ENCODE measurements around the gene COL26A1. TPM values are rescaled to one million over a fixed set of nuclear protein-coding genes. Genes with fewer than 3 reads are reported as not detected.
A peak's percentile ranks its signal among the peaks of the same experiment; 100 is the strongest.
"Not testable (repeated sequence)": the region's sequence is repeated elsewhere in the genome, so short reads cannot be mapped to it uniquely, and the experiment has no call there.

The COL26A1 gene
- total RNA-seq, 1 experiment from 2014 or later, result not detected

DNA sequence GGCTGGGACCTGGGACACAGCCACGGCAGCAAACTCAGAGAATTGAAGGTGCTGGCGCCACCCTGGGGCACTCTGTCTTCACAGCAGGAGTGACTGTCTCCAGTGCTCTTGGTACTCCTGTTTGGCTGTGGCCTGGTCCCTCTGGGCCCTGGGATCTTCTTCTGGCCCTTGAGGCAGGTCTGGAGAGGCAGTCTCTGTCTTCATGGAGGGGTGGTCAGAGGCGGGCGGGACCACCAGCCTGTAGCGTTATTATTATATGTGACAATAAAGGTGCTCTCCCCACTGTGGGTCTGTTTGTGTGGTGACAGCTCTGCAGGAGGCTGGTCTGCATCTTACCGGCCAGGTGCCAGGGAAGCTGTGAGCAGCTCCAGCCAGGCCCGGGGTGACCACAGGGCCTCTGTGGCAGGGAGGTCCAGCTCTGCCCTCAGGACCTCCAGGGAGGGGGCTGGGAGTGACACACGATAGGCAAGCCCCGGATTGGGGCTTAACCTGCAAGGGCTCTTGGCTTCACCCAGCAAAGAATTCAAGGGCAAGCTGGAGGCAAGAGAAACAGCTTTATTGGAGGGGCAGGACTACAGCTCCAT lies 196.2 kb downstream of the COL26A1 start:
- Histone ChIP-seq H3K27me3 (ENCODE audit: low read length) (no peaks in the 10 kb centered on the region), H3K36me3 (ENCODE audit: insufficient read depth, low read length) (no peaks in the 10 kb centered on the region), H4K20me1 (ENCODE audit: insufficient read depth, low read depth, low read length) (no peaks in the 10 kb centered on the region), H2AFZ (ENCODE audit: low read length) (no peak overlapping the region), H3K9me3 (ENCODE audit: low read length) (no peaks in the 10 kb centered on the region), H3K27ac (ENCODE audit: low read length) (no peak overlapping the region), H3K4me3 (ENCODE audit: low read length) (no peak overlapping the region), H3K9me2 (replicated peaks; ENCODE audit: insufficient read depth, low read length) (no peaks in the 10 kb centered on the region), H3K9ac (ENCODE audit: low read length) (no peak overlapping the region), H3K4me1 (ENCODE audit: low read length) (no peaks in the 10 kb centered on the region), H3K79me2 (ENCODE audit: low read length) (no peaks in the 10 kb centered on the region), H3K4me2 (ENCODE audit: low read depth, low read length, poor library complexity, severe bottlenecking) (no peak overlapping the region)
- peak; percentile 72 for DNase-seq

DNA sequence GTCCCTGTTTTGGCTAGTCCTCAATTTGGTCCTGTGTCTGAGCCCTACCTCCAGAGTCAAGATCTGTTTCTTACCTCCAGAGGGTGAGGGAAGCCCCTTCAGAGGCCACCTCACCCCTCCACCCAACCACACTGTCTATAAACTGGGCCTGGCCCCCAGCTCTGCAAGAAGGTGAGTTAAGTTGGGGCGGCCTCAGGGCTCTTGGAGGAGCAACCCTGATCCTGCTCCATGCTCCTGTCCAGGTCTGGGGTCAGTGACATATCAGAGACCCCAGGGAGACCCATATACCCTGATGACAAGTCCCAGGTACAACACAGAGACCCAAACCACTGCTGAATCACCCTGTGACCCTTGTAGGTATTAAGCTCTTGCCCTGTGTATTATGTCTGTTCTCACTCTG lies 196.9 kb downstream of the COL26A1 start:
- Histone ChIP-seq H3K79me2 (ENCODE audit: low read length) (no peaks in the 10 kb centered on the region), H3K36me3 (ENCODE audit: insufficient read depth, low read length) (no peaks in the 10 kb centered on the region), H3K27ac (ENCODE audit: low read length) (no peak overlapping the region), H2AFZ (ENCODE audit: low read length) (no peak overlapping the region), H3K4me1 (ENCODE audit: low read length) (no peaks in the 10 kb centered on the region), H3K9me2 (replicated peaks; ENCODE audit: insufficient read depth, low read length) (no peaks in the 10 kb centered on the region), H3K9ac (ENCODE audit: low read length) (no peak overlapping the region), H4K20me1 (ENCODE audit: insufficient read depth, low read depth, low read length) (no peaks in the 10 kb centered on the region), H3K4me3 (ENCODE audit: low read length) (no peak overlapping the region), H3K9me3 (ENCODE audit: low read length) (no peaks in the 10 kb centered on the region), H3K4me2 (ENCODE audit: low read depth, low read length, poor library complexity, severe bottlenecking) (no peak overlapping the region), H3K27me3 (ENCODE audit: low read length) (no peaks in the 10 kb centered on the region)
- DNase-seq, result peak; percentile 14

GRCh38 chr7:101560021-101560420 lies 197.3 kb downstream of the COL26A1 start:
- H3K27me3 ChIP-seq (ENCODE audit: low read length); H3K9me2 ChIP-seq (replicated peaks; ENCODE audit: insufficient read depth, low read length); H3K27ac ChIP-seq (ENCODE audit: low read length); H4K20me1 ChIP-seq (ENCODE audit: insufficient read depth, low read depth, low read length); H3K79me2 ChIP-seq (ENCODE audit: low read length); H3K36me3 ChIP-seq (ENCODE audit: insufficient read depth, low read length); H2AFZ ChIP-seq (ENCODE audit: low read length); H3K9me3 ChIP-seq (ENCODE audit: low read length); H3K4me1 ChIP-seq (ENCODE audit: low read length); H3K9ac ChIP-seq (ENCODE audit: low read length); H3K4me2 ChIP-seq (ENCODE audit: low read depth, low read length, poor library complexity, severe bottlenecking); H3K4me3 ChIP-seq (ENCODE audit: low read length): not testable (repeated sequence)
- DNase-seq, result peak; percentile 40

DNA sequence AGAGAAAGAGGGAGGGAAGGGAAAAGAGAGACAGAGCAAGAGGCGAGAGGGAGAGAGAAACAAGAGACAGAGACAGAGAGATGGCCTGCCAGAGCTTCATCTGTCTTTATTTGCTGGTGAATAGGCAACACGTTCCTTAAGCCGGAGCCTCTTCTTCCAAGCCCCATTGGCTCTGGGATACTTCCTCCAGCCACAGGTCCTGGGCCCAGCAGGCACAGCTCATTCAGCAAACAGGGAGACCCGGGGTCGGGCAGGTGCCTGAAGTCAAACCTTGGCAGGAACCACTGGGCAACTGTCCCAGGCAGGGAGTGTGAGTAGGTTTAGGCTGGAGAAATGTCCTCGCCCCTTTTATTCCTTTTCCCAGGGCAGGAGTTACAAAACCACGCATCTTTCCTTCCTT lies 198.2 kb downstream of the COL26A1 start:
- H3K9me3 ChIP-seq (ENCODE audit: low read length), result no peaks in the 10 kb centered on the region
- no peaks in the 10 kb centered on the region for H3K36me3 ChIP-seq (ENCODE audit: insufficient read depth, low read length)
- H3K79me2 ChIP-seq (ENCODE audit: low read length), result no peaks in the 10 kb centered on the region
- H3K9ac ChIP-seq (ENCODE audit: low read length), result no peak overlapping the region
- H3K27ac ChIP-seq (ENCODE audit: low read length), result no peak overlapping the region
- no peaks in the 10 kb centered on the region for H3K27me3 ChIP-seq (ENCODE audit: low read length)
- DNase-seq, result peak; percentile 37
- H3K4me2 ChIP-seq (ENCODE audit: low read depth, low read length, poor library complexity, severe bottlenecking), result no peak overlapping the region
- no peak overlapping the region for H2AFZ ChIP-seq (ENCODE audit: low read length)
- no peaks in the 10 kb centered on the region for H3K4me1 ChIP-seq (ENCODE audit: low read length)
- H4K20me1 ChIP-seq (ENCODE audit: insufficient read depth, low read depth, low read length), result no peaks in the 10 kb centered on the region
- H3K9me2 ChIP-seq (replicated peaks; ENCODE audit: insufficient read depth, low read length), result no peaks in the 10 kb centered on the region
- H3K4me3 ChIP-seq (ENCODE audit: low read length), result no peak overlapping the region

DNA sequence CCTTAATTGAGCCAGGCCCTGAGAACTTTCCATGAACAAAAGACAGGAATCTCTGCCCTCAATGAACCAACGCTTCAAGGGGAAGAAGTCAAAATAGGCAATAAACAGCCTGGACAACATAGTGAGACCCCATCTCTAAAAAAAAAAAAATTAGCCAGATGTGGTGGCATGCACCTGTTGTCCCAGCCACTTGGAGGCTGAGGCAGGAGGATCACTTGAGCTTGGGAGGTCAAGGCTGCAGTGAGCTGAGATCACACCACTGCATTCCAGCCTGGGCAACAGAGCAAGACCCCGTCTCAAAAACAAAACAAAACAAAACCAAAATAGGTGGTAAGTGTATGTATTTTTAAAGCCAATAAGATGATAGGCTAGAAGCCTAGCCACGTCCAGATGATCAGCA lies 198.6 kb downstream of the COL26A1 start:
- H3K4me3 ChIP-seq (ENCODE audit: low read length); H3K79me2 ChIP-seq (ENCODE audit: low read length); H3K27ac ChIP-seq (ENCODE audit: low read length); DNase-seq; H3K9ac ChIP-seq (ENCODE audit: low read length); H3K4me1 ChIP-seq (ENCODE audit: low read length); H3K9me2 ChIP-seq (replicated peaks; ENCODE audit: insufficient read depth, low read length); H3K9me3 ChIP-seq (ENCODE audit: low read length); H3K36me3 ChIP-seq (ENCODE audit: insufficient read depth, low read length); H3K4me2 ChIP-seq (ENCODE audit: low read depth, low read length, poor library complexity, severe bottlenecking); H2AFZ ChIP-seq (ENCODE audit: low read length); H4K20me1 ChIP-seq (ENCODE audit: insufficient read depth, low read depth, low read length); H3K27me3 ChIP-seq (ENCODE audit: low read length): not testable (repeated sequence)

DNA sequence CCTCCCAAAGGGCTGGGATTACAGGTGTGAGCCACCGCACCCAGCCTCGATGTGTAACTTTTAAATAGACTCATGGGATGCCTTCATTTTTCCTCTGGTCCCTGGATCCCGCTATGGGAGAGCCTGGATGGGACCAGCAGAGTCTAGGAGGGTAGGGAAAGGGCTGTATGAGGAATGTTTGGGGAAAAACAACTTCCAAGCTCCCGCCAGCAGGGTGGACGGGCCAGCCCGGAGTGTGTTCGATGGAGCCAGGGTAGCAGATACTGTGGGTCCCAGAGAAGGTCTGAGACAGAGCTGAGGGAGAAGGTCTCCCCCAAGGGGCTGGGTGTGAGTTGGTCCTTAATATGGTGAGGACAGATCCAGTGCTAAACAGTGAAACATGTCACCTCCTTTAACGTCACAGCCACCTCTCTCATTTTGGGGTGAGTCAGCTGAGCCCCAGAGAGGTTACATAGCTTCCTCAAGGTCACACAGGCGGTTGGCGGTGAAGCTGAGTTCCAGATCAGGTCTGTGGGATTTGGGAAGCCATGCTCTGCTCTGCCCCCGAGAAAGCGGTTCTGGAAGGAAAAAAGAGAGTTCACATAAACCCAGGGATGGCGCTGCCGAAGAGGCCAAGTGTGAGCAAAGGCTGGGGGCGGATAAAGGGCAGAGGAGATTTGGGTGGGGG lies 200.0 kb downstream of the COL26A1 start:
- Histone ChIP-seq H3K9me2 (replicated peaks; ENCODE audit: insufficient read depth, low read length) (no peaks in the 10 kb centered on the region), H3K4me1 (ENCODE audit: low read length) (no peaks in the 10 kb centered on the region), H3K27ac (ENCODE audit: low read length) (no peak overlapping the region), H3K4me2 (ENCODE audit: low read depth, low read length, poor library complexity, severe bottlenecking) (no peak overlapping the region), H3K9me3 (ENCODE audit: low read length) (no peaks in the 10 kb centered on the region), H3K27me3 (ENCODE audit: low read length) (no peaks in the 10 kb centered on the region), H3K36me3 (ENCODE audit: insufficient read depth, low read length) (no peaks in the 10 kb centered on the region), H3K4me3 (ENCODE audit: low read length) (no peak overlapping the region), H3K79me2 (ENCODE audit: low read length) (no peaks in the 10 kb centered on the region), H3K9ac (ENCODE audit: low read length) (no peak overlapping the region), H4K20me1 (ENCODE audit: insufficient read depth, low read depth, low read length) (no peaks in the 10 kb centered on the region), H2AFZ (ENCODE audit: low read length) (no peak overlapping the region)
- DNase-seq, result peak; percentile 33

DNA sequence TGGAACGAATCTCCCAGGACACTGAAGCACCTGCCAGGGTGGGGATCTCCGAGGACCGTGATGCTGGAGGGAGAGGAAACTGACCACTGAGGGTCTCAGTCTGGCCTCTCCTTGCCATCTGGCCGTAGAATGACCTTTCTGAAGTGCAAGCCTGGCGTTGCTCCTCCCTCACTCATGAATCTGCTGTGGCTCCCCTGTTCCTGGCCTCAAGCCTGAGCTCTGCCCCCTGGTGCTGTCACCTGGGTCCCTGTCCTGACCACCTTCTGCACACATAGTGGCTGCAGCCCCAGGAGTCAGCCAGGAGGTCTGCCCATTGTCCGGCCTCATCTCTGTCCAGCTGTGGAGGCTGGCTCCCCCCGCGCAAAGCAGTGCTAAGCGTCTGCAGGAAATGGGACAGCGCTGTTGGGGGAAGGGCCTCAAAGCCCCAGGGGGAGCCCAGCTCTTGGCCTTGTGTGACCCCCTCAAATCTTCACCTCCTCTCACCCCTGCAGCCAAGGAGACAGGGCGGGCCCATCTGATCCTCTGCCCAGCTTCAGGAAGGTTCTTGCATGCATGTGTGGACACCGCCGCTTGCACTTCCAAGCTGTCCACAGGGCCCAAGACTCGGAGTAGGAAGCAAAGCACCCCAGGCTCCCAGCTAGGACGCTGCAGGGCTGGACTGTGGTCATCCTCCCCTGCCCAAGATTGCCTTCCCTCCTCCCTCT lies 200.7 kb downstream of the COL26A1 start:
- Histone ChIP-seq H3K4me3 (ENCODE audit: low read length) (no peak overlapping the region), H3K79me2 (ENCODE audit: low read length) (no peaks in the 10 kb centered on the region), H3K9me2 (replicated peaks; ENCODE audit: insufficient read depth, low read length) (no peaks in the 10 kb centered on the region), H3K4me1 (ENCODE audit: low read length) (no peaks in the 10 kb centered on the region), H3K27ac (ENCODE audit: low read length) (no peak overlapping the region), H3K27me3 (ENCODE audit: low read length) (no peaks in the 10 kb centered on the region), H3K36me3 (ENCODE audit: insufficient read depth, low read length) (no peaks in the 10 kb centered on the region), H3K4me2 (ENCODE audit: low read depth, low read length, poor library complexity, severe bottlenecking) (no peak overlapping the region), H3K9ac (ENCODE audit: low read length) (no peak overlapping the region), H2AFZ (ENCODE audit: low read length) (no peak overlapping the region), H3K9me3 (ENCODE audit: low read length) (no peaks in the 10 kb centered on the region), H4K20me1 (ENCODE audit: insufficient read depth, low read depth, low read length) (no peaks in the 10 kb centered on the region)
- DNase-seq, result peak; percentile 27

GRCh38 chr7:101563943-101564777 lies 201.5 kb downstream of the COL26A1 start:
- no peak overlapping the region for H3K27ac ChIP-seq (ENCODE audit: low read length)
- H3K9me2 ChIP-seq (replicated peaks; ENCODE audit: insufficient read depth, low read length), result no peaks in the 10 kb centered on the region
- no peaks in the 10 kb centered on the region for H3K27me3 ChIP-seq (ENCODE audit: low read length)
- H3K9ac ChIP-seq (ENCODE audit: low read length), result no peak overlapping the region
- H3K9me3 ChIP-seq (ENCODE audit: low read length), result no peaks in the 10 kb centered on the region
- no peaks in the 10 kb centered on the region for H4K20me1 ChIP-seq (ENCODE audit: insufficient read depth, low read depth, low read length)
- no peaks in the 10 kb centered on the region for H3K79me2 ChIP-seq (ENCODE audit: low read length)
- H3K4me2 ChIP-seq (ENCODE audit: low read depth, low read length, poor library complexity, severe bottlenecking), result no peak overlapping the region
- DNase-seq, result peak; percentile 19
- H3K36me3 ChIP-seq (ENCODE audit: insufficient read depth, low read length), result no peaks in the 10 kb centered on the region
- H2AFZ ChIP-seq (ENCODE audit: low read length), result no peak overlapping the region
- no peak overlapping the region for H3K4me3 ChIP-seq (ENCODE audit: low read length)
- H3K4me1 ChIP-seq (ENCODE audit: low read length), result no peaks in the 10 kb centered on the region

All from Karpas-422 (cell line).